ENCODE data around the gene TRAPPC4.

The TRAPPC4 gene

DNA sequence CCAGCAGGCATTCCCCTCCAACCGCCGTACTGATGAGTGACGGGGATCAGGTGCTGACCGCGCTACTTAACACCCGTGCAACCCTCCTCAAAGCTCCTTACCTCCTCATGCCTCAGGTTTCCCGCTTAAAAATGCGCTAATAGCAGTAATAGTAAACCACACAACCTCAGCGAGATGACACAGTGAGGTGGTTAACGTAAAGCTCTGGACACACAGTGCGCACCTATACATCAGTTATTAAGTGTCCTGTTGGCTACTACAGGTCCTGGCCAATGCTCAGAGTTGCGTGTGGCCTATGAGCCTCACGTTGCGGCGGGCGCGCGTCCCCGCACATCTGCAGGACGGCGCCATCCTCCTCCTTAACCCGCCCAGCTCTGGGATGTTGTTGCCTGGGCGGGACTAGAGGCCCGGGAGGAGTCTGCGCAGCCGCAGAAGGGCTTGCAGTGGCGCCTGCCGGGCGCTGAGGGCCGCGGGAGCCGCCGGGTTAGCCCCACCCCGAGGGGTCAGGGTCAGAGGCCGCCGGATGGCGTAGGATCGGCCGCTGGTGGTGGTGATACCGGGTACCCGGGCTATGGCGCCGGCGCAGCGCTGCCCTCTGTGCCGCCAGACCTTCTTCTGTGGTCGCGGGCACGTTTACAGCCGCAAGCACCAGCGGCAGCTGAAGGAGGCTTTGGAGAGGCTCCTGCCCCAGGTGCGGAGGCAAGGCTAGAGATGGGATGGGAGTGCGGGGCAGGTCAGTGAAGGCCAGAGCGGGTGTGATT, 20.8 kb upstream of the TRAPPC4 start, which contains the start of gene CENATAC:
Gene CENATAC, plus strand, starts transcription at position 512 of the 761 bp plus-strand sequence. Its CDS starts 60 bp downstream, at position 572.
- TF ChIP-seq GATA1 (IDR thresholded peaks at IDR 0.05; ENCODE audit: low read depth, low read length): no peak
- TF ChIP-seq POLR2A (IDR thresholded peaks at IDR 0.05; ENCODE audit: low read length): peak; percentile 90
- peak; percentile 95 to 96 for DNase-seq

DNA sequence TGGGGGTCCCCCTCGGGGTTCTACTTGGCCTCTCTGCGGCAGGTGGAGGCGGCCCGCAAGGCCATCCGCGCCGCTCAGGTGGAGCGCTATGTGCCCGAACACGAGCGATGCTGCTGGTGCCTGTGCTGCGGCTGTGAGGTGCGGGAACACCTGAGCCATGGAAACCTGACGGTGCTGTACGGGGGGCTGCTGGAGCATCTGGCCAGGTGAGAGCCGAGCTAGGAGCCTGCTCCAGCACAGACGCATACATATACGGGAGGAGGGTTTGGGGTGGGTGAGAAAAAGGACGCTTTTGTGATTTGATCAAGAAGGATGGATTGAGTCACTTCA, 20.2 kb upstream of the TRAPPC4 start:
- TF ChIP-seq POLR2A (IDR thresholded peaks at IDR 0.05; ENCODE audit: low read length) (no peak), GATA1 (IDR thresholded peaks at IDR 0.05; ENCODE audit: low read depth, low read length) (no peak)
- DNase-seq: no peak

DNA sequence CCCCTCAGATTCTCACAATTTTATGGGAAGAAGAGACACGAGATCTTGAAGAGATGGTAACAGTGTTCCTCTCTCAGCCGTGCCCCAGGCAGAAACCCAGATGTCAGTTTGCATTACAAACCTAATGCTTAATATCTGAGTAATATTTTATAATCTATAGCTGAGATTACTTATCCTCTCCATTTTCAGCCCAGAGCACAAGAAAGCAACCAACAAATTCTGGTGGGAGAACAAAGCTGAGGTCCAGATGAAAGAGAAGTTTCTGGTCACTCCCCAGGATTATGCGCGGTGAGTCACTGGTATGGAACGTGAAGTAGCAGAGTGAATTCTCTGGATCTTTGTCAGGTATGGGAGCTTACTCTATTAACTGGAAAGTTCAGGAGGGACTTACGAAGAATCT, 19.7 kb upstream of the TRAPPC4 start:
- DNase-seq: peak in 1 of 2 experiments; percentile 43
- TF ChIP-seq POLR2A (IDR thresholded peaks at IDR 0.05; ENCODE audit: low read length) (no peak), GATA1 (IDR thresholded peaks at IDR 0.05; ENCODE audit: low read depth, low read length) (no peak)

DNA sequence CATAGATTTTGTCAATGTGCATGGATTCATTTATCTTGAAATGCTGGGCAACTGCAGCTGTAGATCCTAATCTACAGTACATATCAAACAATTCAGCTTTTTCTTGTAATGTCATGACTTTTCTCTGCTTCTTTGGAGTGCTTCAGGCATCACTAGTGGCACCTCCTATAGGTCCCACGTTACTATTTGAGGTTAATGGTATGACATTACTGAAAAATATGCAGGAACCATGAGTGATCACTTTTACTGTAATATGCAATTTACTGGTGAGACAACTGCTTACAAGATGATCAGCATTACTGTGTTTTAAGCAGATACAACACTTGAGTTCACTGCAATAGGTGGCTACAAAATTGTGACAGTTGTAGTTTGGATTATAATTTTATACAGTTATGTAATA, 17.7 kb upstream of the TRAPPC4 start:
- peak; percentile 38 to 51 for DNase-seq

DNA sequence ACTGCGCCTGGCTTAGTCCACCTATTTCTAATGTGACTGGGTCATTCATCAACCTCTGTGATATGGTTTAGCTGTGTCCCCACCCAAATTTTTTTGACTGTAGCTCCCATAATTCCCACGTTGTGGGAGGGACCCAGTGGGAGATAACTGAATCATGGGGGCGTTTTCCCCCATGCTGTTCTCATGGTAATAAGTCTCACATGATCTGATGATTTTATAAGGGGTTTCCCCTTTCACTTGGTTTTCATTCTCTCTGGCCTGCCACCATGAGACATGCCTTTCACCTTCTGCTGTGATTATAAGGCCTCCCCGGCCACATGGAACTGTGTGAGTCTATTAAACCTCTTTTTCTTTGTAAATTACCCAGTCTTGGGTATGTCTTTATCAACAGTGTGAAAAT, 11.9 kb upstream of the TRAPPC4 start:
- DNase-seq: peak in 1 of 2 experiments; percentile 26
- TF ChIP-seq GATA1 (IDR thresholded peaks at IDR 0.05; ENCODE audit: low read depth, low read length) (no peak), POLR2A (IDR thresholded peaks at IDR 0.05; ENCODE audit: low read length) (no peak)

More for the DNA sequence above, 17.7 kb upstream of the TRAPPC4 start:
- TF ChIP-seq GATA1 (IDR thresholded peaks at IDR 0.05; ENCODE audit: low read depth, low read length) (no peak), POLR2A (IDR thresholded peaks at IDR 0.05; ENCODE audit: low read length) (no peak)

DNA sequence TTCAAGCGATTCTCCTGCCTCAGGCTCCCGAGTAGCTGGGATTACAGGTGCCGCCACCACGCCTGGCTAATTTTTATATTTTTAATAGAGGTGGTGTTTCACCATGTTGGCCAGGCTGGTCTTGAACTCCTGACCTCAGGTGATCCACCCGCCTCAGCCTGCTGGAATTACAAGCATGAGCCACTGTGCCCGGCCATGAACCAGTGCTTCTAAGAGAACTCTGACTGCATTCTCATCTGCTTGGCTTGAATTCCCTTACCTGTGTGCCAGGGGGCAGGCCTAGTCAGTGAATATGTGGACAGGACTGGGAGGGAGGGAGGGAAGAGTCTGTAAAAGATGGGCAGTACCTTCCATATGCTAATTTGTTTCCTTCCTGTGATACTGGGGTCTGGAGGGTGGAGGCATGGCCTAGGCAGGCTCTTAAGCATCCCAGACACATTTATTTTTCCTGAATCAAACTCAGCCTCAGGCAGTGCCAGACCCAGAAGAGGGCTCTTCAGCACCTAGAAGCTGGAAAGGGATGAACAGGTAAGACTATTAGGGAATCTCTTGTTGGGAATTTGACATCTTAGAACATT, 7.0 kb upstream of the TRAPPC4 start:
- no peak for DNase-seq
- TF ChIP-seq GATA1 (IDR thresholded peaks at IDR 0.05; ENCODE audit: low read depth, low read length) (no peak), POLR2A (IDR thresholded peaks at IDR 0.05; ENCODE audit: low read length) (no peak)

DNA sequence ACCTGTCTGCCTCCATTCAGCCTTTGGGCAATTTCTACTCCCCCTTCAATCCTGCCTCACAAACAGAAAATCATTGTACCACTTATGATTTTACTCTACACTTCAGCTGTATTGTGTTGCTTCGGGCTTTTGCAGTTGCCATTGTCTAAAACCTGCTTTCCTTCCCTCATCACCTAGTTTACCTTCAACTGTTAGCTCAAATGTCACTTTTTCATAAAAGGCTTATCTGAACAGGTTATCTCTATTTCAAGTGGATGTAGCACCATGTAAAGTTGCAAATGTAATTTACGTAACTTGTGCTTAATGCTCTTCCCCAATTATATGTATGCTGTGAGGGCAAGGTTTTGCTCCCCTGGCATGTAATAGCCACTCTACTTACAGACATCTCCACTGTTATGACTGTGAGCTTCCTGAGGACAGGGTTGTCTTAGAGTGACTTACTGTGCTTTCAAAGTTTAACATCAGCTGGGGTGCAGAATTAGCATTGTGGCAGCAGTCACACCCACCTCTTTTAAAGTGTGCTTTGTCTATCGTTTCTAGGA, 5.9 kb upstream of the TRAPPC4 start:
- TF ChIP-seq POLR2A (IDR thresholded peaks at IDR 0.05; ENCODE audit: low read length): no peak
- TF ChIP-seq GATA1 (IDR thresholded peaks at IDR 0.05; ENCODE audit: low read depth, low read length): no peak
- no peak for DNase-seq

DNA sequence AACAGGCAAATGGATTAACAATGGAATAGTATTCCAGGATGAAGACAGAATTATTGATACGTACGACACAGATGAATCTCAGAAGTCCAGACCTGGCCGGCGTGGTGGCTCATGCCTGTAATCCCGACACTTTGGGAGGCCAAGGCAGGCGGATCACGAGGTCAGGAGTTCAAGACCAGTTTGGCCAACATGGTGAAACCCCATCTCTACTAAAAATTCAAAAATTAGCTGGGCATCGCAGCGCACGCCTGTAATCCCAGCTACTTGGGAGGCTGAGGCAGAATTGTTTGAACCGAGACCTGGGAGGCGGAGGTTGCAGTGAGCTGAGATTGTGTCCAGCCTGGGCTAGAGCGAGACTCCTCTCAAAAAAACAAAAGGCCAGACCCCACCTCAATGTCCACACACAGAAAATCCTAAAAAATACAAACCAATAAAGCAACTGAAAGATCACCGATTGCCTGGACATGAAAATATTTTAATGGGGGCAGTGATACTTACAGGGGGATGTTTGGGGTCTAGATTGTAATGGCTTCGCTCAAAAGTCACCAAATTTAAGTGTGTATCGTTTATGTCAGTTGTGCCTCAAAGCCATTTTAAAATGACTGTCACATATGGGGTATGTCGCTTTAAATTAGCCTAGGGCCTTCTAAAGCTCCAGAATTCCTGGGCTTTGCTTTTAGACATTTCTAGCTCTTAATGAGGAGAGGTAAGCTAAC, 4.2 kb upstream of the TRAPPC4 start:
- DNase-seq: no peak
- TF ChIP-seq GATA1 (IDR thresholded peaks at IDR 0.05; ENCODE audit: low read depth, low read length) (no peak), POLR2A (IDR thresholded peaks at IDR 0.05; ENCODE audit: low read length) (peak; percentile 41)

DNA sequence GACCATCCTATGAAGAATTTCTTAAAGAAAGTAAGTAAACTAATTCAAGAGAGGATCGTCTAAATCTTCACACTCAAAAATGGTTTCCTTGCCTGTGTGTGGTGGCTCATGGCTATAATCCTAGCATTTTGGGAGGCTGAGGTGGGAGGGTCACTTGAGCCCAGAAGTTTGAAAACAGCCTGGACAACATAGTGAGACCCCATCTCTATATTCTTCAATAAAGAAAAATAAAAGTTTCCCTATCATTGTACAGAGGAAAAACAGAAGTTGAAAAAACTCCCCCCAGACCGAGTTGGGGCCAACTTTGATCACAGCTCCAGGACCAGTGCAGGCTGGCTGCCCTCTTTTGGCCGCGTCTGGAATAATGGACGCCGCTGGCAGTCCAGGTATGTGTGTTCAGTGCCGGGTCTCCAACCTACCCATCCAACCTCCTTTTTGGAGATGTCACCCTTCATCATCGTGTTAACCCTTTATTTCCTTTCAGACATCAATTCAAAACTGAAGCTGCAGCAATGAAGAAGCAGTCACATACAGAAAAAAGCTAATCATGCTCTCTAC, 3.4 kb upstream of the TRAPPC4 start:
- no peak for DNase-seq
- TF ChIP-seq POLR2A (IDR thresholded peaks at IDR 0.05; ENCODE audit: low read length): no peak
- no peak for TF ChIP-seq GATA1 (IDR thresholded peaks at IDR 0.05; ENCODE audit: low read depth, low read length)

DNA sequence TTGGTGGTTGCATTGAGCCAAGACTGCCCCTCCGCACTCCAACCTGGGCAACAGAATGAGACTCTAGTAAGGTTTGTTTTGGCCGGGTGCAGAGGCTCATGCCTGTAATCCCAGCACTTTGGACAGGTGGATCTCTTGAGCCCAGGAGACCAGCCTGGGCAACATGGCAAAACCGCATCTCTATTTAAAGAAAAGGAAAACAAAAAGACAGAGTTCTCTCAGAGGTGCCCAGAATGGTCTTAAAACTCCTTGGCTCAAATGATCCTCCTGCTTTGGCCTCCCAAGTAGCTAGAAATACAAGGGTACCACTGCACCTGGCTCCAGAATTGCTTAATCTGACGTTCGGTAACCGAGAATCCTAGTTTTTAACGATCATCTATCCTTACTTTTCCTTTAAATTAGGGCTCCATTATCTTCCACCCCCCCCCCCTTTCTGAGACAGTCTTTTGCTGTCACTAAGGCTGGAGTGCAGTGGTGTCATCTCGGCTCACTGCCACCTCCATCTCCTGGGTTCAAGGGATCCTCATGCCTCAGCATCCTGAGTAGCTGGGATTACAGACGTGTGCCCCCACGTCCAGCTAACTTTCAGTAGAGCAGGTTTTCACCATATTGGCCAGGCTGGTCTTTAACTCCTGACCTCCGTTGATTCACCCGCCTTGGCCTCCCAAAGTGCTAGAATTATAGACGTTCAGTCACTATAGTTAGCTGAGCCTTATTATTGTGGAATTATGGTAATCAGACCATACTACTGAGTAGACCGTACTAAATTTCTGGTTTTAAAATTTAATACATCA, 2.2 kb upstream of the TRAPPC4 start:
- DNase-seq: no peak
- TF ChIP-seq POLR2A (IDR thresholded peaks at IDR 0.05; ENCODE audit: low read length): no peak
- no peak for TF ChIP-seq GATA1 (IDR thresholded peaks at IDR 0.05; ENCODE audit: low read depth, low read length)

DNA sequence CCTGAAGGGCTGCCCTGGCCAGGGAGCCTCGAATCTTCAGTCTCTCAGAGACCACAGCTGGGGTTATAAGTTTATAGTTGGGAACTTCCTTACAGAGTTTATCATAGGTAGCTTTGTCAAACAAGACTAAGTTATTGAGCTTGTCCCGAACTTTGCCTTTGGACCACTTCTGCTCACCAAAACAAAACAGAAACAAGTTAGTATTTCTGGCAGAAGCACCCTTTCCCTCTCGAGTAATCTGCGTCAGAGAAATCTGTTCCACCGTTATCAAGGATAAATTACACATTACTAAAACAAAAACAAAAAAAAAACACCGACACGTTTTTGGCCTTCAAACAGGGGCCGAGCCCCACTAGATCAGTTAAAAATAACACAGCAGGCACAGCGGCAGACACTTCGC, 1.2 kb upstream of the TRAPPC4 start:
- peak in 1 of 2 experiments; percentile 48 for DNase-seq

DNA sequence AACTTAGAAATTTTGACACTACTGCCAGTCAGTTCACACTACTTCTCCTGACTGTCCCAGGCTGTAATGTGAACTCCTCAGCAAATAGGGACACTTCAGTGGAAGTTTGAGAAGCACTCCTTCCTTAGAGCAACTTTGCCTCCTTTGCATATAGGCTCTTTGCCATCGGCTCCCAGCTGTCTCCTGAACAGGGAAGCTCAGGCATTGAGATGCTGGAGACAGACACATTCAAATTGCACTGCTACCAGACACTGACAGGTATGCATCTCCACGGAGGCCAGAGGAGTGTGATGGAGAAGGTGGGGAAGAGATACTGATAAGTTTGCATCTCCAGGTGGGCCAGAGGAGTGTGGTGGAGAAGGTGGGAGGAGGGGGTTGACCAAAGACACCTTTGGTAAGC, 1.4 kb downstream of the TRAPPC4 start:
- no peak for TF ChIP-seq POLR2A (IDR thresholded peaks at IDR 0.05; ENCODE audit: low read length)
- no peak for TF ChIP-seq GATA1 (IDR thresholded peaks at IDR 0.05; ENCODE audit: low read depth, low read length)

DNA sequence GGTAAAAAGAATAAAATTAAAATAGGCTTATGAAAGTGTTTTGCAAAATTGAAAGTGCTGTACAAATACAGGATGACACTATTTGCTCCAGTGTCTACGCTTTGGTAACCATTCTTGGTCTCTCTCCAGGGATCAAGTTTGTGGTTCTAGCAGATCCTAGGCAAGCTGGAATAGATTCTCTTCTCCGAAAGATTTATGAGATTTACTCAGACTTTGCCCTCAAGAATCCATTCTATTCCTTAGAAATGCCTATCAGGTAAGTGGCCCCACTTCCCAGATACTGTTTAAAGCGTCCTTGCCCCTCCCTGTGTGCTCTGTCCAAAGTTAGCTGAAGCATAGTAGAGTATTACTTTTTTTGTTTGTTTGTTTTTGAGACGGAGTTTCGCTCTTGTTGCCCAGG, 3.1 kb downstream of the TRAPPC4 start:
- TF ChIP-seq GATA1 (IDR thresholded peaks at IDR 0.05; ENCODE audit: low read depth, low read length) (no peak), POLR2A (IDR thresholded peaks at IDR 0.05; ENCODE audit: low read length) (no peak)
- no peak for DNase-seq

More for the DNA sequence above, 1.4 kb downstream of the TRAPPC4 start:
- DNase-seq: no peak

All from erythroblast (primary cell).